ENCODE data around the gene PLEKHG3.

DNA sequence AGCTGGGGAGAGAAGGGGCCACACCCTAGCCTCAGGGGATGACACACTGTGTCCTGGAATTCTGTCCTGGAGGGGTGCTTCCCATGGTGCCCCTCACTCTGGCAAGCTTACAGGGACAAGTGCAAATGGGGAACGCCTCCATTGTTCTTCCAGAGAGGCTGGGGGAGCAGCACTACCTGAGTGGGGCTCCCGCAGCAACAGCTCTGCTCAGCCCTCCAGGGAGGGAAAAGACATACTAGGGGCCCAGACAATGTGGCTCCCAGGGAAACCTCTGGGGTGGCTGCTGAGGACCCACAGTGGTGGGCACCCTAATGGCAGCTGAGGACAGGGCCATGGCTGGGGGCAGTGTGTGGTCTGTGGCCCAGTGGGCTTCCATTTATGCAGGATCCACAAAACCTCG, 69.4 kb downstream of the PLEKHG3 start:
- TF ChIP-seq, protein P1, sequence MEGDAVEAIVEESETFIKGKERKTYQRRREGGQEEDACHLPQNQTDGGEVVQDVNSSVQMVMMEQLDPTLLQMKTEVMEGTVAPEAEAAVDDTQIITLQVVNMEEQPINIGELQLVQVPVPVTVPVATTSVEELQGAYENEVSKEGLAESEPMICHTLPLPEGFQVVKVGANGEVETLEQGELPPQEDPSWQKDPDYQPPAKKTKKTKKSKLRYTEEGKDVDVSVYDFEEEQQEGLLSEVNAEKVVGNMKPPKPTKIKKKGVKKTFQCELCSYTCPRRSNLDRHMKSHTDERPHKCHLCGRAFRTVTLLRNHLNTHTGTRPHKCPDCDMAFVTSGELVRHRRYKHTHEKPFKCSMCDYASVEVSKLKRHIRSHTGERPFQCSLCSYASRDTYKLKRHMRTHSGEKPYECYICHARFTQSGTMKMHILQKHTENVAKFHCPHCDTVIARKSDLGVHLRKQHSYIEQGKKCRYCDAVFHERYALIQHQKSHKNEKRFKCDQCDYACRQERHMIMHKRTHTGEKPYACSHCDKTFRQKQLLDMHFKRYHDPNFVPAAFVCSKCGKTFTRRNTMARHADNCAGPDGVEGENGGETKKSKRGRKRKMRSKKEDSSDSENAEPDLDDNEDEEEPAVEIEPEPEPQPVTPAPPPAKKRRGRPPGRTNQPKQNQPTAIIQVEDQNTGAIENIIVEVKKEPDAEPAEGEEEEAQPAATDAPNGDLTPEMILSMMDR (IDR thresholded peaks at IDR 0.05): no peak
- TF ChIP-seq ZFX (IDR thresholded peaks at IDR 0.05; ENCODE audit: borderline replicate concordance): no peak

Measured in 22Rv1 (cell line).